Activated naive CD4-positive, alpha-beta T cell (primary cell): Measurements from ENCODE around the gene HNF1B.
"Not testable (repeated sequence)": the region's sequence is repeated elsewhere in the genome, so short reads cannot be mapped to it uniquely, and the experiment has no call there.

Source experiments
- DNase-seq, 4 experiments: peaks; one replicate each; lab custom pipeline; 2025; lab: John Stamatoyannopoulos, UW

Gene HNF1B

GRCh38 chr17:37701496-37701898 is 43.4 kb downstream of the HNF1B start:
- no peak for DNase-seq

- DNase-seq, result no peak
Measured at GRCh38 chr17:37700881-37701280, 44.0 kb downstream of the HNF1B start.

GRCh38 chr17:37699285-37699973 is 45.4 kb downstream of the HNF1B start:
- no peak for DNase-seq

- DNase-seq, result no peak
Measured at GRCh38 chr17:37698911-37699255, 46.0 kb downstream of the HNF1B start.

GRCh38 chr17:37698132-37698910 is 46.5 kb downstream of the HNF1B start:
- DNase-seq, result no peak

GRCh38 chr17:37697381-37697780 is 47.5 kb downstream of the HNF1B start:
- DNase-seq, result no peak

GRCh38 chr17:37696366-37696765 is 48.5 kb downstream of the HNF1B start:
- no peak for DNase-seq

GRCh38 chr17:37695726-37696125 is 49.1 kb downstream of the HNF1B start:
- DNase-seq, result no peak

- DNase-seq, result no peak
Measured at GRCh38 chr17:37694734-37695133, 50.1 kb downstream of the HNF1B start.

- DNase-seq, result no peak
Measured at GRCh38 chr17:37693328-37693727, 51.5 kb downstream of the HNF1B start.

- no peak for DNase-seq
Measured at GRCh38 chr17:37691807-37692206, 53.1 kb downstream of the HNF1B start.

- no peak for DNase-seq
Measured at GRCh38 chr17:37689317-37689716, 55.5 kb downstream of the HNF1B start.

GRCh38 chr17:37683454-37683984 is 61.3 kb downstream of the HNF1B start:
- DNase-seq, result no peak

GRCh38 chr17:37682007-37682406 is 62.9 kb downstream of the HNF1B start:
- DNase-seq, result no peak

- DNase-seq, result not testable (repeated sequence)
Measured at GRCh38 chr17:37679995-37680394, 64.9 kb downstream of the HNF1B start.

- DNase-seq, result no peak
Measured at GRCh38 chr17:37678036-37678435, 66.8 kb downstream of the HNF1B start.

GRCh38 chr17:37677021-37677420 is 67.8 kb downstream of the HNF1B start:
- DNase-seq, result no peak

- DNase-seq, result no peak
Measured at GRCh38 chr17:37676115-37676925, 68.5 kb downstream of the HNF1B start.

GRCh38 chr17:37674511-37674910 is 70.3 kb downstream of the HNF1B start:
- no peak for DNase-seq

GRCh38 chr17:37673386-37673785 is 71.5 kb downstream of the HNF1B start:
- DNase-seq, result no peak

GRCh38 chr17:37672548-37673078 is 72.2 kb downstream of the HNF1B start:
- no peak for DNase-seq

- DNase-seq, result no peak
Measured at GRCh38 chr17:37671824-37672547, 72.9 kb downstream of the HNF1B start.
